HEK293 (cell line): ENCODE data around the gene FNDC10.

Experiments used
- CTCF ChIA-PET: fragments of 350-600 bp; formaldehyde crosslinking; extraction: SDS; loops from one replicate; lab custom pipeline; 2021; ENCODE audit warnings: antibody characterized with exemption; lab: Yijun Ruan, JAX
- POLR2A ChIA-PET: fragments of 300-600 bp; formaldehyde crosslinking; extraction: SDS; loops from one replicate; lab custom pipeline; 2020; ENCODE audit warnings: antibody characterized with exemption, inconsistent platforms; lab: Yijun Ruan, JAX
- H3K27ac ChIP-seq: fragments of 200-500 bp; sonication (Bioruptor generic); 2 replicates; pipeline ENCODE4 v1.5.1; 2014; ENCODE audit warnings: low read depth, low read length, control low read depth, inconsistent platforms; ENCODE audit errors: extremely low read depth
- H3K36me3 ChIP-seq, 2 experiments: fragments of 200-500 bp in 1 of 2; sonication (Bioruptor generic) in 1 of 2; 1 replicate in 1 of 2; 2 replicates in 1 of 2; pipeline ENCODE4 v1.5.1; 2014 to 2017; ENCODE audit warnings: inconsistent platforms in 2 of 2, low read length in 2 of 2; ENCODE audit not compliant: control insufficient read depth in 2 of 2, insufficient read depth in 1 of 2
- H3K4me1 ChIP-seq: fragments of 200-500 bp; sonication (Bioruptor generic); 2 replicates; pipeline ENCODE4 v1.5.1; 2014; ENCODE audit warnings: mild to moderate bottlenecking, low read length, inconsistent platforms; ENCODE audit not compliant: control insufficient read depth, insufficient read depth
- H3K4me3 ChIP-seq: 2 replicates; pipeline ENCODE4 v1.5.1; 2011; ENCODE audit warnings: low read depth, mild to moderate bottlenecking, control low read depth, low read length, moderate library complexity
- H3K9me3 ChIP-seq: fragments of 200-500 bp; sonication (Bioruptor generic); 2 replicates; pipeline ENCODE4 v1.5.1; 2014; ENCODE audit warnings: low read depth, low read length, inconsistent platforms; ENCODE audit not compliant: control insufficient read depth, insufficient read depth
- FEZF1 ChIP-seq: fragments of 450-650 bp; formaldehyde crosslinking; IDR thresholded peaks from 2 replicates; pipeline ENCODE4 v1.5.1; 2016; ENCODE audit warnings: missing biosample characterization, missing genetic modification characterization
- GLIS1 ChIP-seq: fragments of 450-650 bp; formaldehyde crosslinking; IDR thresholded peaks from 2 replicates; pipeline ENCODE4 v1.5.1; 2016; ENCODE audit warnings: missing biosample characterization, missing genetic modification characterization
- HOXD13 ChIP-seq: sonication (generic); formaldehyde crosslinking; IDR thresholded peaks from 2 replicates; pipeline ENCODE4 v1.8.0; 2022; ENCODE audit warnings: missing genetic modification reagents, borderline replicate concordance
- KLF10 ChIP-seq: fragments of 450-650 bp; IDR thresholded peaks from 2 replicates; pipeline ENCODE4 v1.5.1; 2018; ENCODE audit warnings: missing biosample characterization, mild to moderate bottlenecking, missing genetic modification characterization
- TSHZ1 ChIP-seq: fragments of 450-650 bp; formaldehyde crosslinking; IDR thresholded peaks from 2 replicates; pipeline ENCODE4 v1.5.1; 2016; ENCODE audit warnings: missing biosample characterization, missing genetic modification characterization, borderline replicate concordance
- ZBTB10 ChIP-seq: fragments of 450-650 bp; formaldehyde crosslinking; IDR thresholded peaks from 2 replicates; pipeline ENCODE4 v1.5.1; 2016; ENCODE audit warnings: missing biosample characterization, missing genetic modification characterization
- ZBTB17 ChIP-seq: fragments of 450-650 bp; formaldehyde crosslinking; IDR thresholded peaks from 2 replicates; pipeline ENCODE4 v1.5.1; 2016; ENCODE audit warnings: missing biosample characterization, missing genetic modification characterization
- ZBTB44 ChIP-seq: fragments of 450-650 bp; IDR thresholded peaks from 2 replicates; pipeline ENCODE4 v1.5.1; 2018; ENCODE audit warnings: missing biosample characterization, mild to moderate bottlenecking, missing genetic modification characterization
- ZFP37 ChIP-seq: fragments of 450-650 bp; formaldehyde crosslinking; IDR thresholded peaks from 2 replicates; pipeline ENCODE4 v1.5.1; 2016; ENCODE audit warnings: missing biosample characterization, missing genetic modification characterization
- ZIC2 ChIP-seq: fragments of 450-650 bp; formaldehyde crosslinking; IDR thresholded peaks from 2 replicates; pipeline ENCODE4 v1.5.1; 2016; ENCODE audit warnings: missing biosample characterization, missing genetic modification characterization
- ZNF214 ChIP-seq: fragments of 450-650 bp; formaldehyde crosslinking; IDR thresholded peaks from 2 replicates; pipeline ENCODE4 v1.5.1; 2017; ENCODE audit warnings: missing biosample characterization, mild to moderate bottlenecking, missing genetic modification characterization, borderline replicate concordance
- ZNF223 ChIP-seq: fragments of 450-650 bp; formaldehyde crosslinking; IDR thresholded peaks from 2 replicates; pipeline ENCODE4 v1.5.1; 2016; ENCODE audit warnings: missing biosample characterization, missing genetic modification characterization
- ZNF280C ChIP-seq: fragments of 450-650 bp; formaldehyde crosslinking; IDR thresholded peaks from 2 replicates; pipeline ENCODE4 v1.5.1; 2016; ENCODE audit warnings: missing biosample characterization, missing genetic modification characterization
- ZNF501 ChIP-seq: fragments of 450-650 bp; formaldehyde crosslinking; IDR thresholded peaks from 2 replicates; pipeline ENCODE4 v1.5.1; 2016; ENCODE audit warnings: missing biosample characterization, missing genetic modification characterization
- ZNF514 ChIP-seq: fragments of 450-650 bp; formaldehyde crosslinking; IDR thresholded peaks from 2 replicates; pipeline ENCODE4 v1.5.1; 2016; ENCODE audit warnings: missing biosample characterization, missing genetic modification characterization
- ZNF555 ChIP-seq: fragments of 450-650 bp; formaldehyde crosslinking; conservative IDR thresholded peaks from 2 replicates; pipeline ENCODE4 v1.5.1; 2017; ENCODE audit warnings: missing biosample characterization, mild to moderate bottlenecking, missing genetic modification characterization, inconsistent platforms
- ZNF660 ChIP-seq: fragments of 450-650 bp; IDR thresholded peaks from 2 replicates; pipeline ENCODE4 v1.5.1; 2018; ENCODE audit warnings: missing biosample characterization, mild to moderate bottlenecking, missing genetic modification characterization
- ZNF670 ChIP-seq: fragments of 450-650 bp; formaldehyde crosslinking; IDR thresholded peaks from 2 replicates; pipeline ENCODE4 v1.5.1; 2016; ENCODE audit warnings: missing biosample characterization, missing genetic modification characterization, low read depth
- ZNF692 ChIP-seq: fragments of 450-650 bp; formaldehyde crosslinking; IDR thresholded peaks from 2 replicates; pipeline ENCODE4 v1.5.1; 2016; ENCODE audit warnings: missing biosample characterization, missing genetic modification characterization
- ZNF707 ChIP-seq: fragments of 450-650 bp; formaldehyde crosslinking; IDR thresholded peaks from 2 replicates; pipeline ENCODE4 v1.5.1; 2016; ENCODE audit warnings: missing biosample characterization, missing genetic modification characterization
- ZNF76 ChIP-seq: fragments of 450-650 bp; formaldehyde crosslinking; IDR thresholded peaks from 2 replicates; pipeline ENCODE4; 2016; ENCODE audit warnings: low read depth, missing biosample characterization, missing genetic modification characterization, borderline replicate concordance
- ZNF785 ChIP-seq: fragments of 450-650 bp; formaldehyde crosslinking; IDR thresholded peaks from 2 replicates; pipeline ENCODE4 v1.5.1; 2016; ENCODE audit warnings: missing biosample characterization, missing genetic modification characterization
- ZSCAN16 ChIP-seq: fragments of 450-650 bp; formaldehyde crosslinking; IDR thresholded peaks from 2 replicates; pipeline ENCODE4 v1.5.1; 2016; ENCODE audit warnings: missing biosample characterization, missing genetic modification characterization
- ZSCAN4 ChIP-seq: fragments of 450-650 bp; formaldehyde crosslinking; IDR thresholded peaks from 2 replicates; pipeline ENCODE4 v1.5.1; 2017; ENCODE audit warnings: missing biosample characterization, missing genetic modification characterization

FNDC10 gene

GRCh38 chr1:1609822-1610485 is 10.0 kb upstream of the FNDC10 start (continued):
- TF ChIP-seq TSHZ1 (tag by site-specific recombination) (no peak), HOXD13 (CRISPR knock-in tag) (no peak), ZIC2 (tag by site-specific recombination) (peak; percentile 87), ZNF692 (tag by site-specific recombination) (no peak), ZSCAN16 (tag by site-specific recombination) (no peak), ZBTB17 (no peak), FEZF1 (tag by site-specific recombination) (no peak), ZBTB44 (no peak), ZFP37 (no peak), KLF10 (tag by site-specific recombination) (no peak), ZNF501 (no peak), GLIS1 (tag by site-specific recombination) (peak; percentile 58), ZNF514 (tag by site-specific recombination) (no peak), ZNF660 (tag by site-specific recombination) (no peak), ZNF280C (no peak), ZNF785 (tag by site-specific recombination) (no peak), ZNF670 (tag by site-specific recombination) (no peak), ZNF223 (tag by site-specific recombination) (no peak), ZNF76 (tag by site-specific recombination) (peak; percentile 47; the same call in 1 of the 2 replicates)
- TF ChIP-seq, all 188 proteins: peak for 5

- ChIA-PET CTCF (no interaction called here), POLR2A (no interaction called here)
- no peak for TF ChIP-seq ZNF707 (tag by site-specific recombination)
- no peak for TF ChIP-seq ZNF785 (tag by site-specific recombination)
- TF ChIP-seq ZBTB10 (tag by site-specific recombination): no peak
- no peak for TF ChIP-seq ZSCAN4 (tag by site-specific recombination)
- TF ChIP-seq ZNF214 (tag by site-specific recombination): no peak
- TF ChIP-seq ZNF555 (tag by site-specific recombination): no peak
Measured at GRCh38 chr1:1606232-1606631, 6.3 kb upstream of the FNDC10 start.

More at GRCh38 chr1:1606232-1606631, 6.3 kb upstream of the FNDC10 start:
- no peaks in the 10 kb centered on the region for H3K36me3 ChIP-seq
- no peaks in the 10 kb centered on the region; the same call in 1 of the 2 replicates for H3K4me1 ChIP-seq
- no peak overlapping the region for H3K27ac ChIP-seq
- no peaks in the 10 kb centered on the region for H3K9me3 ChIP-seq
- H3K4me3 ChIP-seq: no peak overlapping the region
